MM.1S (cell line): ENCODE data around the gene SPDYE16.
"Not testable (repeated sequence)": the region's sequence is repeated elsewhere in the genome, so short reads cannot be mapped to it uniquely, and the experiment has no call there.

Experiments used
- CTCF ChIP-seq: fragments of 300-600 bp; sonication (generic); IDR thresholded peaks from 2 replicates; pipeline ENCODE4 v1.5.1; 2016; ENCODE audit warnings: antibody characterized with exemption, low read length, mixed read lengths
- EZH2 ChIP-seq: fragments of 300-600 bp; sonication (generic); optimal IDR thresholded peaks from 2 replicates; pipeline ENCODE3; 2017; ENCODE audit warnings: low read depth, mild to moderate bottlenecking, antibody characterized with exemption, low read length, mixed read lengths
- EZH2phosphoT487 ChIP-seq: fragments of 300-600 bp; sonication (generic); IDR thresholded peaks from 2 replicates; pipeline ENCODE4 v1.6.1; 2018; ENCODE audit warnings: antibody characterized with exemption, low read length

DNA sequence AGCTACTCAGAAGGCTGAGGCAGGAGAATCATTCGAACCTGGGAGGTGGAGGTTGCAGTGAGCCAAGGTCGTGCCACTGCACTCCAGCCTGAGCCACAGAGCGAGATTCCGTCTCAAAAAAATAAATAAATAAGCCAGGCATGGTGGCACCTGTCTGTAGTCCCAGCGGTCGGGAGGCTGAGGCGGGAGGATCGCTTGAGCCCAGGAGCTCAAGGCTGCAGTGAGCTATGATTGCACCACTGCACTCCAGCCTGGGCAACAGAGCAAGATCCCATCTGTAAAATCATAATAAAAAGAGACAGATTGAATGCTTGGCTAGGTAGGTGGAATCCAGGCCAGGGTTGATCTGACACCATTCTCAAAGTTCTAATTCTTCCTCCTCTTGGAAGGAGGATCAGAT is 36.5 kb downstream of the SPDYE16 start:
- TF ChIP-seq CTCF, EZH2, EZH2phosphoT487: not testable (repeated sequence)
